GM18507 (cell line): ENCODE measurements around the gene POU4F2.

Source experiments
- DNase-seq: peaks from one replicate; pipeline ENCODE4 v3.0.0; 2011; ENCODE audit warnings: low read depth; ENCODE audit not compliant: insufficient read length; ENCODE audit errors: extremely low spot score
- FAIRE-seq: peaks from 2 replicates; lab custom pipeline; 2011; peaks lifted over from hg19 to GRCh38; lab: Jason Lieb, UNC

Gene POU4F2, protein sequence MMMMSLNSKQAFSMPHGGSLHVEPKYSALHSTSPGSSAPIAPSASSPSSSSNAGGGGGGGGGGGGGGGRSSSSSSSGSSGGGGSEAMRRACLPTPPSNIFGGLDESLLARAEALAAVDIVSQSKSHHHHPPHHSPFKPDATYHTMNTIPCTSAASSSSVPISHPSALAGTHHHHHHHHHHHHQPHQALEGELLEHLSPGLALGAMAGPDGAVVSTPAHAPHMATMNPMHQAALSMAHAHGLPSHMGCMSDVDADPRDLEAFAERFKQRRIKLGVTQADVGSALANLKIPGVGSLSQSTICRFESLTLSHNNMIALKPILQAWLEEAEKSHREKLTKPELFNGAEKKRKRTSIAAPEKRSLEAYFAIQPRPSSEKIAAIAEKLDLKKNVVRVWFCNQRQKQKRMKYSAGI

DNA sequence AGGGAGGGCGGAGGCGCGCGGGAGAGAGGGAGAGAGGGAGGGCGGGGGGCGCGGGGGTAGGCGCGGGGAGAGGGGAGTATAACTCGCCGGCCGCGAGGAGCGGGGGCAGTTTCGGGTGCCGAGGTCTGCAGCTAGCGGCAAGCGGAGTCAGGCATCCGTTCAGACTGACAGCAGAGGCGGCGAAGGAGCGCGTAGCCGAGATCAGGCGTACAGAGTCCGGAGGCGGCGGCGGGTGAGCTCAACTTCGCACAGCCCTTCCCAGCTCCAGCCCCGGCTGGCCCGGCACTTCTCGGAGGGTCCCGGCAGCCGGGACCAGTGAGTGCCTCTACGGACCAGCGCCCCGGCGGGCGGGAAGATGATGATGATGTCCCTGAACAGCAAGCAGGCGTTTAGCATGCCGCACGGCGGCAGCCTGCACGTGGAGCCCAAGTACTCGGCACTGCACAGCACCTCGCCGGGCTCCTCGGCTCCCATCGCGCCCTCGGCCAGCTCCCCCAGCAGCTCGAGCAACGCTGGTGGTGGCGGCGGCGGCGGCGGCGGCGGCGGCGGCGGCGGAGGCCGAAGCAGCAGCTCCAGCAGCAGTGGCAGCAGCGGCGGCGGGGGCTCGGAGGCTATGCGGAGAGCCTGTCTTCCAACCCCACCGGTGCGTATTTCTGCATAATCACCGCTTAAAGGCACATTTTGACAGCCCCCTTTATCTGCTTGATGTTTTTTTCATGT lies at the start of gene POU4F2:
Gene POU4F2 (plus strand): TSS at position 108 of the 720 bp plus-strand sequence. CDS start 248 bp downstream, at position 356.
- no peak for FAIRE-seq
- no peak for DNase-seq

DNA sequence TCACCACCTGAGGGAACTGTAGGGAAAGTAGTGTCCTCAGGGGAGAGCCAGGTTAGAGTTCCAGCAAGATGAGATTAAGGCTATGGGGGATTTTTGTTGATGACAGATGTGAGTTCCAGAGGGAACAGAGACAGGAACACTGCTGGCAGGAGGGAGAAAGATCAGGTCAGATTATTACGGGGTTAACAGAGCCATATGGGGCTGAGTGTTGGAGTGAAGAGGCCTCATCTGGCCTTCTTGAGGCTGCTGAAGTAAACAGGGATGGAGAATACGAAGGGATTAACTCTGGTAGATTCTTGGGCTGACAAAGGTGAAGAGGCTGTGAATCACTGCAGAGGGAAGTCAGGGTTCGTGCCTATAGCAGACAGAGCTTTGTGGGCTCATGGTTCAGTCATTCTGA lies 47.9 kb upstream of the POU4F2 start:
- FAIRE-seq (no peak), DNase-seq (no peak)

DNA sequence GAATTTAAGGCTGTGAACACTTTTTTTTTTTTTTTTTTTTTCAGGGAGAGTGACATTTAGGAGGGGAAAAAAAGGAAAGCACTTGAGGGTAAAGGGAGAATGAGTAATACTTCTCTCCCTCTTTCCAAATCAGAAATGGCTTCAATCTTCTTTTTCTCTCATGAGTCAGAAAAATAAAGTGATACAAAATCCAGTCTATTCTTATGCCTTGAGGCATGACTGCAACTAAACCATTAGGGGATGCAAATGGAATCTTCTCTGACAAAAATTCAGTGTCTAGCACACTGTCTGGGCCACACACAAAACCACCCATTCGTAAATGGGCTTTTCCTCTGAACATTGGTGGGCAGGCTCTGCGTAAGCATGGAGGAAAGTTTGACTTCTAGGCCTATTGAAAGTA lies 46.7 kb upstream of the POU4F2 start:
- FAIRE-seq (no peak), DNase-seq (no peak)

DNA sequence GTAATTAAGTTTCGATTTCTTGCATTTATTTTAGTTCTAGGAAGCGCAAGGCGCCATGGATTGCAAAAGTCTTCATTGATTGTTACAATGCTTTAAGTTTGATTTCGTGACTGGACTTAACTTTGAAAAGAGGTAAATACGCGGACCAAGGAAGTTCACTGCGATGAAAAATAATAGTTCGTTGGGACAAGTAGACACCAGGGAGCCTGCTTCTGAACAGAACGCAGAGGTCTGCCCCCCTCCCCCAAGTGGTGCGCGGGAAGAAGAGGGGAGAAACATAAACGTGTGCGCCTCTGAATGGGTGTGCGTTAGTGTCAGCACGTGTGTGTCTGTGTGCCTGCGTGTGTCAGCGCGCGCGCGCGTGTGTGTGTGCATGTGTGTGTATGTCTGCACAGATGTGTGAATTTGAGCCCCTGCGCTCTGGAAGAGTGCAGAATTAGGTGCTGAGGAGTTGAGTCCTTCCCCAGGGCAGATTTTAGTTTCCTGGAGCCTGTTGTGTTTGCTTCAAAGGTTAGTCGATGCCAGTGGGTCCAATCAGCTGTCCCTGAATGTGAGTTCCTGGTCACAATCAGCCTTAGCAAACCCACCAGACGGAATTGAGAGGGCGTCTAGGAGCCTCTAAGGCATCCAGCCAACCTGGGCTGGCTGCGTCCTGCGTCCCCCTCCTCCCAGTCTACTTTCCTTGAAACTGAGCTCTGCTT lies 5.8 kb upstream of the POU4F2 start:
- FAIRE-seq (no peak), DNase-seq (no peak)

DNA sequence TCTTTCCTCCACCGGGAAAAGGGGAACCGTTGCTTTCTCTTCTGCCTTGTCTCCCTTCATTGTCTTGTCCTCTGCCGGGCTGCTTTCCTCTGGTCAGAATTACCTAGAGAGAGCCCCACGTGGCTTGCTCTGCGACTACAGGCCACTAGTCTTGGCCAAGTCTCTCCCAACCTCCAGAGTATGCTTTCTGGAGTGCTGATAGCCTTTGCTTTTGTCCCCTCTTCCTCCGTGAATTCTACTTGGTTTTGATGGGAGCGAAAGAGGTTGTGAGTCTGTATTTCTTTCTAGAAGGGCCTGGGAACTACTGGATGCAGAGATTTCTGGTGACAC lies 5.3 kb upstream of the POU4F2 start:
- FAIRE-seq: no peak
- no peak for DNase-seq

DNA sequence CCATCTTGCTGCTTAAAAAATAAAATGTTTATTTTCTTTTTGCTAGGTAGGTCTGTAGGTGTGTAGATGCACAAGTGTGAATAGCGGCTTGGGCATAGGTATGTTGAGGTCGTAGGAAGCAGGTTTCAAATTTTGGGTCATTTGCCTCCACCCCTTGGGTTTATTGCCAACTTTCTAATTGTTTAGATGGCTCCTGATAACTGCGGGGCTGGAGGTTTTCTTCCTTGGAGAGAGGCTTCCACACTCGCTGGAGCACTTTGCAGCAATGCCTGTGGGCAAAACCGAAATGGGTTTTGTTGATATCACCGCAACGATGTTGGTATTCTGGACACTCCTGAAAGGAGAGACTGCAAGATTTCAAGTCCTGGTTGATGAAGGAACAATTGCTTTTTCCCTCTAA lies 3.9 kb upstream of the POU4F2 start:
- FAIRE-seq (no peak), DNase-seq (no peak)

DNA sequence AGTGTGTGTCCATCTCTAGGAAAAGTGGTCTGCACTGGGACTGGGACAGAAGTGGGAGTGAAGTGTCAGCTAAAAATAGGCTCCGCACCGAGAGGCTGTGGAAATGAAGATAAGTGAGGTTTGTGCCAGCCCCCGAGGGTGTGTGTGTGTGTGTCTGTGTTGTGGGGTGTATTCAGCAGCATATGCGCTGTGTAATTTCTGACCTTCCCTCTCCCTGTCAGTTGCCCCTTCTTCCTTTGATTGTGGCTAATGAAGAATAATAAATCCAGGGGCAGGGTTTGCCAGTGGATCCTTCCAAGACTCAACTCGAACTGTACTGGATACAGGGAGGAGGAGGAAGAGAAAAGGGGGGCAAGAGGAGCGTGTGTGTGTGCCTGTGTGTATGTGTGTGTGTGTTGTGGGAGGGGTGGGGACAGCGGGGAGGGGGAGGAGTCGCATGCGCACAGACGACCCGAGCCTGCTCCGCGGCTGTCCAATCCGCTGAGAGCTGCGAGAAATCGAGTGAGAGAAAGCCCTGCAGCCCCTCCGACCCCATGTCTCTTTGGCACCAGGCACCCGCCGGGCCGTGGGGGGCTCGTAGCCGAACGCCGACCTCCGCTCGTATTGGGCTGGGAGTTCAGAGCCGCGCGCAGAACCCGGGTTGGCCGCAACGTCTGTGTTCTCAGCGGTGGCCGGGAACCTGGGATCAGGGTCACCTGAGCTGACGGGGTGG lies 916 bp upstream of the POU4F2 start:
- FAIRE-seq: no peak
- no peak for DNase-seq

DNA sequence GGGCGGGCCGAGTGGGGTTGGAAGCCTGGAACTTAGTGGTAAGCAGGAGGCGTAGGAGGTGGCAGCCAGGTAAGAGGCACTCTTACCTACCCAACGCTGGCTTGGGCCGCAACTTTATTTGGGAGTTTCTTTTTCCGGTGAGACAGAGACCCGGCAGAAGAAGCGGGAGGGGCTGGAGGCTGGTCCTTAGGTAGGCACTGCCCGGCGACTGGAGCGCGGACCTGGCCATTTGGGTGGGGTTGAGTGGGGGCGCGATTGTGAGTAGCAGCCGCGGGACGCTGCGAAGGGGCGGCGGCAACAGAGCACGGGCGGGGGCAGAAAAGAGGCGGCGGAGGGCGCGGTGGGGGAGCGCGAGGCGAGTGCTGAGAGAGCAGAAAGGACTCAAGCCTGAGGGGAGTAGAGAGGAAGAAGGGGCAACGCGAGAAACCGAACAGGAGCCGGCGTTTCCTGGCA lies 334 bp upstream of the POU4F2 start:
- FAIRE-seq: no peak
- DNase-seq: no peak

DNA sequence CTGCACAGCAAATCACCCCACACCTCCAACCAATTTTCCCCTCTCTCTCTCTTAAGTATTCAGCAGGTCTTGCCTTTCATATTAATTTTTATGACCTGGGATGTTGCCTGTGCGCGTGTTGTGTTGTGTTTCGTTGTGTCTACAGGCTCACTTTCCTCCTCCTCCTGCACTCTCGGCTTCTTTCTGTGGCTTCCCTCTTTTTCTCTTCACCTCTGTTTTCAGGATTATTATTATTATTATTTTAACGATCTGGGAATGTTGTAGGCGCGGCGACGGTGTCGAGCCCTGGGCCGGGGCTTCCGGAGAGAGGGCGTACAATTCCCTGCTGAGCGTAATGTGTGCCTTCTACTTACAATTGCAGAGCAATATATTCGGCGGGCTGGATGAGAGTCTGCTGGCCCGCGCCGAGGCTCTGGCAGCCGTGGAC lies 826 bp downstream of the POU4F2 start:
- DNase-seq (no peak), FAIRE-seq (no peak)

DNA sequence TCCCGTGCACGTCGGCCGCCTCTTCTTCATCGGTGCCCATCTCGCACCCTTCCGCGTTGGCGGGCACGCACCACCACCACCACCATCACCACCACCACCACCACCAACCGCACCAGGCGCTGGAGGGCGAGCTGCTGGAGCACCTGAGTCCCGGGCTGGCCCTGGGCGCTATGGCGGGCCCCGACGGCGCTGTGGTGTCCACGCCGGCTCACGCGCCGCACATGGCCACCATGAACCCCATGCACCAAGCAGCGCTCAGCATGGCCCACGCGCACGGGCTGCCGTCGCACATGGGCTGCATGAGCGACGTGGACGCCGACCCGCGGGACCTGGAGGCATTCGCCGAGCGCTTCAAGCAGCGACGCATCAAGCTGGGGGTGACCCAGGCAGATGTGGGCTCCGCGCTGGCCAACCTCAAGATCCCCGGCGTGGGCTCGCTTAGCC lies 1.4 kb downstream of the POU4F2 start:
- DNase-seq (no peak), FAIRE-seq (no peak)

DNA sequence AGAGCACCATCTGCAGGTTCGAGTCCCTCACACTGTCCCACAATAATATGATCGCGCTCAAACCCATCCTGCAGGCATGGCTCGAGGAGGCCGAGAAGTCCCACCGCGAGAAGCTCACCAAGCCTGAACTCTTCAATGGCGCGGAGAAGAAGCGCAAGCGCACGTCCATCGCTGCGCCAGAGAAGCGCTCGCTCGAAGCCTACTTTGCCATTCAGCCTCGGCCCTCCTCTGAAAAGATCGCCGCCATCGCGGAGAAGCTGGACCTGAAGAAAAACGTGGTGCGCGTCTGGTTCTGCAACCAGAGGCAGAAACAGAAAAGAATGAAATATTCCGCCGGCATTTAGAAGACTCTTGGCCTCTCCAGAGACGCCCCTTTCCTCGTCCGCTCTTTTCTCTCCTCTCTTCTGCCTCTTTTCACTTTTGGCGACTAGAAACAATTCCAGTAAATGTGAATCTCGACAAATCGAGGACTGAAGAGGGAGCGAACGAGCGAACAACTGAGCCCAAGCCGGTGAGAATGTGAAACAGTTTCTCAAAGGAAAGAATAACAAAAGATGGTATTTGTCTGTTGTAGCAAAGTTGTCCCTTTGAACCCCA lies 1.9 kb downstream of the POU4F2 start:
- no peak for FAIRE-seq
- DNase-seq: no peak

DNA sequence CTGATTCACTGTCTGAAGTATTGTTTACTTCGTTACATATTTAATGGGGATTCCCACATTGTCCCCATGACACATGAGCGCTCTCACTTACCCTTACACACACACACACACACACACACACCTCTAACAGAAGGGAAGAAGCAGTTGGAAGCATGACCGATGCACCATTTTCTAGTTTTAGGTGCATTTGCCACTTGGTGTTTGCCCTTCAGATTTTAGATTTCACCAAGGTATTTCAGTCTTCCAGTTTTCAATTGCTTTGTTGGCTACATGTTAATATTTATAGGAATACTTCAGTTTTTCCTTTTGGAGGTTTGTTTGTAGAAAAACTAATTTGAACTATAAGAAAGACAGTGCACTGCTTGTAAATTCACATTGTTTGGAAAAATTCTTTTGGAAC lies 3.1 kb downstream of the POU4F2 start:
- no peak for DNase-seq
- no peak for FAIRE-seq

DNA sequence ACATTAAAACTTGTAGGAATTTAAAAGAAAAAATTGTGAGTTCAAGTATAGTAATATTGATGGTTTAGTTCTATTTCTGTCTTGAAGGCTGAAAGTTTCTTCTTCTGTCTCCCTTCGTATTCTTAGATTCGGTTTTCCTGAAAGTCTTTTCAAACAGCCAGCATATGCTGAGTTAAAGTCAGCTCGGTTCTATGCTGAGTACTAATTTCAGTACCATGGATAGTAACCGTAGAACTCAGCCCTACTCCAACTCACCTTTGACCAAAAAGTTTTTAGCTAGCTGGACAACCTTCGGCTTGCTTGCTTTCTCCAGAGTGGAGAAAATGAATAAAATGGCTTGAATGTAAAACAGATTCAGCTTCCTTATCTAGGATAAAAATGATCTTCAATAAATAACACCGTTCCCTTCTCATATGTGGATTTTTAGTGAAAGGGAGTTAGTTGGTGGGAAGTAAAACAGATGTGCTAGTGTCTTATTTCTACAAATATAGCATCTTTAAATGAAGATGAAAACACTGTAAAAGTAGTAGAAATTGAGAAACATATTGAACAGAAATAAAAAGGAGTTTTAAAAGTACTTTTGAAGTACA lies 5.2 kb downstream of the POU4F2 start:
- DNase-seq (no peak), FAIRE-seq (no peak)

DNA sequence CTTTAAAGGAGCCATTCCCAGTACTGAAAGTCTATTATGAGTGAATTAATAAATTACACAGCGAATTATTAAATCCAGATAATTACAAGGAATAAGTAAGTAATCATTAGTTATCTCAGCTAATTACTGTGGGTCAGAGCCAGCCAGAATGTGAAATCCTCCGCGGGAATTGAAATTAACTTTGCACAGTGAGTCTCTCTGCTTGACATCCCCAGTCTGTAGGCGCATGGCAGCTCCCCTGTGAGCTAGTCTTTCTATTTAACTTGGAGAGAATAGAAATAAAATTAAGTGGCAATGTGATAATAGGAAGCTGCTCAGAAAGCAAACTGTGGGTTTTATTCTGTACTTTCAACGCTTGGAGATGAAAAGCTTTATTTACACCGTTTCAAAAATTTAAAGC lies 7.2 kb downstream of the POU4F2 start:
- FAIRE-seq (no peak), DNase-seq (no peak)

DNA sequence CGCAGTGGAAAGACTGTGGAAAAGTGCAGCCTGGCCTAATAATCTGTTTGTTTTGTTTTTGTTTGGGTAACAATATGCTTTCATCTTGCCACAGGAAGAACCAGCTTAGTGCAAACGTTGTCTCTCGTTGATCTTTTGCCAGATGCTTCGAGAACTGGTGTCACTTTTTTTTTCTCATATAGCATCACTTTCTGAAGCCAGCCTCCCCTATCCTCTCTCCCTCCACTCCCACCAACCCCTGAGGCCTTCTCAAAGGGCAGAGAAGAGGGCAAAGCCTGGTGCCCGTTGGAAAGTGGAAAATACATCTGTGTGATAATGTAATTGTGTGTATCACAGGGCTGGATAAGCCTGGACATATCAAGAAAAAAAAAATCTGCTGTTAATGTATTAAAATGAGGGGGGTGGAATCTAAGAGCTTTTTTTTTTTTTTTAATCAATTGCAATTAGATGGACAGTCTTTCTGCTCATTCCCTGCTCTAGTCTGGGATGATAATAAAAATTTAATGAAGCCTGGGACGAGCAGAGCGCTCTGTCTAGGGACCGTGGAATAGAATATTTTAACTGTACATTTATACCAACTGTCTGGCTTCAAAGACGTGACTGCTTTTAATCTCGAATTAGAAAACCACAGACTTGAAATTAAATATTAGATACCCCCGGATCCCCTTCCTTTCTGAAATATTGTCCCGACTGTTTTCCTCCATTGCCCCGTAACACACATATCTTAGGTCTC lies 8.1 kb downstream of the POU4F2 start:
- no peak for FAIRE-seq

DNA sequence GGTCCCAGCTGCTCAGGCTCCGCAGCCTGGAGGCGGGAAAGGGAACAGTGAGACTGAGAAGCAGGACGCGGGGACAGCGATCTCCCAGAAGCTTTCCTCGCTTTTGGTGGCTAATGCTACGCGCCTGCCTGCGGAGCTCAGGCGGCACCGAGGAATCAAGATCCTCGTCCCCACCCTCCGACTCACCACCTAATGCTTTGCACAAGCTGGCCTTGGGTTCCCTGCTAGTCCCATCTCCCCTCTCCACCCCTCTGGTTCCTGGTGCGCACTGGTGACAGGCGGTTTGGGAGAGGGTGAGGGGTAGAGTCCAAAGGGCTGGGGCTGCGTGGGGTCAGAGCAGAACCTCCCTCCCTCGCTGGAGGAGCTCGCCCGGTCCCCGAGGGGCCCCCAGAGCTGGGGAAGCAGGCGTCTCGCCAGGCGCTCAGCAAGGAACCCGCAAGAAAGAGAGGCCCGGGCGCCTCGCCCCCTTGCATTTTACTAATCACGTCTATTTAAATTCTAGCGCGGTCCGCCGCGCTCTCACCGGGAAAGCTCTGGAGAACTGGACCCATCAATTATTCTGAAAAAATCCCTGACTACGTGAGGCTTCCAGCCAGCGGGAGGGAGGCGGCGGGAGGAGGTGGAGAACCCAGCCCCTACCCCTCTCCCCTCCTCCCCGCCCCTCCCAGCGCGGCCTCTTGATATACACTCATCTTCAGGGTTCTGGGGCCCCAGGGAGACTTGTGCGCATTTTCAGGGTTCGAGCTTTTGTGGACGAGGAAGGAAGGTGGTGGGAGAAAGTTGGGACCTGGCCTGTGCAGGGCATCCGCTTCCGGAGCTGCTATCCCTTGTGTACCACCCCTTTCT lies 9.1 kb downstream of the POU4F2 start:
- FAIRE-seq: no peak
- no peak for DNase-seq

More for the DNA sequence above, 8.1 kb downstream of the POU4F2 start:
- DNase-seq: no peak

DNA sequence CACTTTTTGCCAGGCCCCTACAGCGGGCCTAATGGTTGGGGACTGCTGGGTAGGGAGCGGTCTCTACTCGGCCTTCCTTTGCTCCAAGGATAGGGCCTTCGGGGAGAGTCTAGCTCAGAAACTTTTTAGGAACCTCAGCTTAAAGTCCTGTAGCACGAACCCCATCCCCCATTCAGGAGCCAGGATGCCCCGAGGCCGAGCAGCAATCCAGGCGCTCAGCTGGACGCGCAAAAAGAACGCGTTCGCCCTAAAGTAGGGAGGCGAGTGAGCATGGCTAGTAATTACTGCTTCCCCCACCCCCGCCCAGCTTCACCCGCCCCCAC lies 9.7 kb downstream of the POU4F2 start:
- no peak for FAIRE-seq

DNA sequence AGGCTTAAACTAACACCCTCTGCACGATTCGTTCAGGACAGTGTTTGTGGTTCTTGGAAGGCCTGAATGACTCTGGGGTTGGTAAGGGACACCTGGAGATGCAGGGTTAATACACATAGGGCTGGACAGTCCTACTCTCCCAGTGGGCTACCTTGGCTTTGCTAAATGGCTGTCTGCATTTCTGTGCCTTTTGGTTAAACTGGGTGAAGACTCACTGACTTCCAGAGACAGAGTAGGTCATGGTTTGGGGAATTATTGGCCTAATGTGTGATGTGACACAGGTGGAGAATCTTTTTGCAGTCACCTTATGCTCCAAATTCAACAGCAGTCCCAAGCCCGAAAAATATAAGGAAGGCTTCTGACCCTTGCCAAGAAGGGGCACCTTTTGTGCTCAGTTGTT lies 10.5 kb downstream of the POU4F2 start:
- DNase-seq (no peak), FAIRE-seq (no peak)

More for the DNA sequence above, 9.7 kb downstream of the POU4F2 start:
- DNase-seq: no peak
